GM19025 (cell line): ENCODE results near the gene GABRB3.

Experiments
- ATAC-seq: cut with Tn5 transposase; IDR thresholded peaks from one replicate; pipeline ENCODE4 v1.9.1; 2021; ENCODE audit warnings: mild to moderate bottlenecking, low read depth, moderate library complexity; ENCODE audit not compliant: unreplicated experiment

GABRB3 gene

GRCh38 chr15:26682598-26683164 lies 90.2 kb downstream of the GABRB3 start:
- no peak for ATAC-seq

GRCh38 chr15:26679927-26680326 lies 92.9 kb downstream of the GABRB3 start:
- ATAC-seq: no peak

- ATAC-seq: no peak
These were observed 96.8 kb downstream of the GABRB3 start for GRCh38 chr15:26676115-26676514.

GRCh38 chr15:26674467-26674866 lies 98.4 kb downstream of the GABRB3 start:
- ATAC-seq: no peak

GRCh38 chr15:26673445-26673844 lies 99.4 kb downstream of the GABRB3 start:
- ATAC-seq: no peak

- no peak for ATAC-seq
These were observed 102.8 kb downstream of the GABRB3 start for GRCh38 chr15:26670116-26670515.

DNA sequence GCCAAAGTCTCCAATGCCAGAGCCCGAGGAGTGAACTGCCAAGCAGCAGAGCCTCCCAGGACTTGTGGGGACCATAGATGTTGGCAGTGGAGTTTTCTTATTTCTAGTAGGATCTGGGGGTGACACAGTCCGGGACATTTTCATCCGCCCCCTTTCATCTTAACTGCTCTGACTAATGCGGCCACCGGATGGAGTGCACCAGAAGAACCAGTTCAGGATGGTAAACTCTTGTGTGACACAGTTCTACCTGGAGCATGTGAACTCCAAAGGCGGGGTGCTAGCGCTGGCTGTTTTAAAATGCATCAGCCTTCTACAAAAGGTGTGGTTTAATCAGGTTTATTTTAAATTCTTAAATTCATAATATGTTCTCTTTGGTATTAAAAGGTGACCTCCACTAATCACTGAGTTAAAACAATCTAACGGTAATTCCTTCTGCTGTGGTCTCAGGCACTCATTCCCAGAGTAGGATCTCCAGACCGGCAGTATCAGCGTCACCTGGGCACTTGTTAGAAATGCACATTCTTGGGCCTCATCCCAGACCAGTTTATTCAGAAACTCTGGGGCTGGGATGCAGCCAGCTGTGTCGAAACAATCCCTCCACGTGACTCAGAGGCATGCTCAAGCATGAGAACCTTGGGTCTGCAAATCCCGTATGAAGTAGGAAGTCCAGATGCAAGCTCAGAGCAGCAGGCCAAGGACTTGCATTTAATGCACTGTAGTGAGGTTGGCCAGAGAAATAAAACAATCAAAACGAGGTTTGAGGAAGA lies 105.5 kb downstream of the GABRB3 start:
- ATAC-seq: no peak

DNA sequence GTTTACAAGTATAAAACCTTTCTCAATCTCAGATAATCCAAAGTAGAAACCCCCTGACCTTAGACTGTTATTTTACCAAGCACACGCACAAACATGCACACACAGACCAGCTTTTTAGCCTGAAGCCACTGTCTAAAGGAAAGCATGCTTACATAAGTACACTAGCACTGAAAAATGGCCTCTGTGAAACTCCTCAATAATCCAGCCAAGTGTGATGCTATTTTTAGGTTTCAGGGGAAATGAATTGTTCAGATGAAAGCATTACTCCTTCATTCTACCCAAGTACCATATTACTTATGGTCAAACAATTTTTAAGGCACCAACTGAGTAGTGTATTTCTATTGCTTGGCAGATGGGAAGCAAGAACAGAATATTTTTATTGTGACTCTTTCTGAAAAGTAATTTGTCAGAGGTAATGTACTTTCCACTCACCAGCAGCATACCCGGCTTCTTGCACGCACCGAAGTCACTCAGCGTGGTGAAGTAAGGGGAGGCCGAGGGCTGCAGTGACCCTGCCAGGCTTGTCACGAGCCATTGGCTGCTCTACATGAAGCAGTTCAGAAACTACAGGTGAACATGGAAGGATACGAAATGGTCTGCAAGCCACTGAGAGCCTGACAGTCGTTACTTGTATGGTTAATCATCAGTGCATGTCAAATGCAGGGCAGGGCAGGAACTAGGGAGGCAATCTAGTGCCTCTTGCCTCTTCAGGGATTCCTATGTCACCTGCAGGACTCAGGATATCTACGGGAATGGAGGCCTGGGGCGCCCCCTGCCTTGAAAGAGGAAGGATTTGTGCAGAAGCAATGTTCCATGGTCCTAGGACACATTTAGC lies 106.7 kb downstream of the GABRB3 start:
- ATAC-seq: no peak

DNA sequence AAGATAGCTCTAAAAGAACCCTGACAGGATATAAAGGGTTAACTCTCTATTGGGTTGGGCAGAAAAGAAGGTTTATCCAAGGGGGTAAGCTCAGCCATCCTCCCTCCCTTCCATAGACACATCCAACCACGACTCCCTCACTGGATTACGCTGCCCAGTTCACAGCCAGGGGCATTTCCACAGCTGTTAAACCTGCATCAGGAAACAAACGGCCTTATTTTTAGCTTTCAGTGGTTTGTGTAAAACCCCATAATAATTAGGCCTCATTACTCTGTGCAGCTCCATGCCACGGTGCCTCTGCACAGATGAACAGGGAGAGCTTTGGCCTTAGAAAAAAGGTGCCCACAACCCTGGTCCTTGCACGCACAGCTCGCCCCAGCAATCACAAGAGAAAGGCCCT lies 110.6 kb downstream of the GABRB3 start:
- no peak for ATAC-seq

DNA sequence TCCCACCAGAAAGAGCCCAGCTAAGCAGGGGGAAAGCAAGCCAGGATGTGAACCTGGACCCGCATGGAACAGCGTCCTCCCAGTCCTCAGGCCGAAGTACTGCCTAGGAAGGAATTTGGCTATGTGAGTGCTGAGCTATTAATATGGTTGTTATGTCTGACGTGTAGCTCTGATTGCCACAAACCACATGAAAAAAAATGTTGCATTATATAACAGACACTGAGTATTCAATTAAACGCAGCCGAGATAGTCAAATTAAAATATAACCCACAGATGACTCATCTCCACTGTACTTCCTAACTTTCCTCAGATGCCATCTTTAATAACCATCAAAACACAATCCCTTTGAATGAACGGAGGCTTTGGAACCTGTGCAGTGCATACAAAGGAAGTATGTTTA lies 111.1 kb downstream of the GABRB3 start:
- no peak for ATAC-seq

DNA sequence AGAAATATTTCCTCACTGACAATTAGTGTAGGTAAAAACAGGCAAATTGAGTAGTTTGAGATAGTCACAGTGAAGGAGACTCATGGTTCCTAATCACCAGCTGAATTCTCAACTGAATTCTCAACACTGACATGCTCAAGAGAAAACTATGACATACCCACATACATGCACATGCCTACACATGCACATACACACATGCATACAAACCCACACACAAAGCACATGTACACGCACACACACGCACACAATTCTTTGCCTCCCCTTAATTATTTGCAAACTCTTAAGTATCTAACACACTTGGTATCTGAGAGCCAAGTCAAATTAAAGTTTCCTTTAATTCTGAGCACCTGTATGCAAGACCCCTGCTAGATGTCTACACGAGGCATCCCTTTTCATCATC lies 111.8 kb downstream of the GABRB3 start:
- ATAC-seq: no peak

GRCh38 chr15:26660241-26660640 lies 112.6 kb downstream of the GABRB3 start:
- ATAC-seq: no peak

- ATAC-seq: no peak
These were observed 114.6 kb downstream of the GABRB3 start for GRCh38 chr15:26658290-26658689.

DNA sequence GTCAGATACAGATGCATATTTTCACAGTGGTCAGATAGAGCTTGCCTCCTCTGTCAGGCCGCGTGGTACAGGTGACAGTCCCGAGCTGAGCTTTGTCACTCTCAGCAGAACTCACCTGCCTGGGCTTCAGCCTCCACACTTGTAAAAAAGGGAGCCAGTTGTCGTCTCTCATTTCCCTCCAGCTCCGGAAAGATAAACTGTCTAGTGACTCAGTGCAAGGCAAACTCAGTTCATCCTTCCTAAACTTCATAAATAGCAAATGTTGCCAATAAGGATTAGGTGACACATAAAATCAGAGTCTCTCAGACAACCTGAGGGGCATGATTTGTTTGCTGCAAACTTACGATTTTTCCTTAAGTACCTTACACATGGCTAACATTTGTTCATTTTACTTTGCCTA lies 116.8 kb downstream of the GABRB3 start:
- no peak for ATAC-seq

GRCh38 chr15:26651909-26652308 lies 121.0 kb downstream of the GABRB3 start:
- no peak for ATAC-seq

DNA sequence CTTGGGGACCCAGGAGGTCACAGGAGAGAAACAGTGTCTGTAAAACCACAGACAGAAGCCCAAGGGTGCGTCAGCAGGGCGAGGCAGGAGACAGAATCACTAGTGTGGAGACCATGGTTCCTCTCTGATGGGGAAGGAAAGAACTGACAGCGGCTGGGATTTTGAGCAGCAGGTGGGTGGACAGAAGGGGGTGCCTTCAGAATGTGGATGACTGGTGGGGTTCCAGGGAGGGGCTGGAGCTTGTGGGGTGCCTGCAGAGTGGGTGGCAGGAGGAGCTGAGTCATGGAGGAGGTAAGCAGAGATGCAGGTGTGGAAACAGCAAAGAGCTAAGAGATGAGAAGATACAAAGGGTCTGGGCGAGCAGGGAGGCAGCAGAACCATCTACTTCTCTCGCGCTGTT lies 124.2 kb downstream of the GABRB3 start:
- ATAC-seq: no peak

DNA sequence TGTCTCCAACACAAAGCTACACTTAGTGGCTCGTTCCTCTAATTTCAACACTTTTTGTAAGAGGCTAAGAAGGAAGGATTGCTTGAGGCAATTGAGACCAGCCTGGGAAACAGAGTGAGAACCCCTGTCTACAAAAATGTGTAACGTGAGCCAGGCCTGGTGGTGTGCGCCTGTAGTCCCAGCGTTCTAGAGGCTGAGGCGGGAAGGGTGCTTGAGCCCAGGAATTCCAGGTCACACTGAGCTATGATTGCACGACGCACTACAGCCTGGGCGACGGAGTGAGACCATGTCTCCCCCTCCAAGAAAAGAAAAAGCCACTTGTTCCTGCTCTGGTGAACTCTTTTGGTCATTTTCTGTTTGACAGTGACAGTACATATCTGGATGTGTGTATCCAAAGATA lies 127.9 kb downstream of the GABRB3 start:
- ATAC-seq: no peak

- no peak for ATAC-seq
These were observed 131.7 kb downstream of the GABRB3 start for GRCh38 chr15:26641144-26641543.

- ATAC-seq: no peak
These were observed 132.3 kb downstream of the GABRB3 start for GRCh38 chr15:26640601-26641000.

DNA sequence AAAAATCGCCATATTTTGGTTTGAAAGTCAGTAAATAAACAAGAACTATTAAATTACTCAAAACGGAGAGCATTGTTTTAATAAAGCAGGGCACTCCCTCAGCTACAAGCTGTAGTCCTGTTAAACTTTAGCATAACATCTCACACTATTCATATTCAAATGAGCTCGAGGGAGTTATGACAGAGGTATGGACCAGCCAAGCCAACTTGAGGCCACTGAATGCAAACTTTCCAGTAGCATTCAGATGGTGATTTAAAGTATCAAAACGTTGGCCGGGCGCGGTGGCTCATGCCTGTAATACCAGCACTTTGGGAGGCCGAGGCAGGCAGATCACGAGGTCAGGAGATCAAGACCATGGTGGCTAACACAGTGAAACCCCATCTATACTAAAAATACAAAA lies 132.9 kb downstream of the GABRB3 start:
- no peak for ATAC-seq

DNA sequence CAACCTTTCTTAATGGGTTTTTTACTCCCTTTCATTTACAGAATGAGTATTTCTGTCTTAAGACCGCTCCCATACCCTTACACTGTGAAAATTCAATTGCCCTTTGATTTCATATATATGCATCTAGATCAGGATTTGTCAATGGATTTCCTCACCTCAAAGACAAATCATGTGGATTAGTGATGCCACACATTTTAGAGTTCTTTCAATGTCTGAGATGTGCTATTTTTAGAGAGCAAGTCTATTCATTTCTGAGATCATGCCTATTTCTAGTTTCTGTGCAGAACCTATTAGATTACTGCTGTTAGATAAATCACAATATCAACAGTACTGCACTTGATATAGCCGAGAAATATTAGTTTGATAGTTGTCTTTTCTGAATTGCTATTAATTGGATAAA lies 137.3 kb downstream of the GABRB3 start:
- ATAC-seq: no peak

DNA sequence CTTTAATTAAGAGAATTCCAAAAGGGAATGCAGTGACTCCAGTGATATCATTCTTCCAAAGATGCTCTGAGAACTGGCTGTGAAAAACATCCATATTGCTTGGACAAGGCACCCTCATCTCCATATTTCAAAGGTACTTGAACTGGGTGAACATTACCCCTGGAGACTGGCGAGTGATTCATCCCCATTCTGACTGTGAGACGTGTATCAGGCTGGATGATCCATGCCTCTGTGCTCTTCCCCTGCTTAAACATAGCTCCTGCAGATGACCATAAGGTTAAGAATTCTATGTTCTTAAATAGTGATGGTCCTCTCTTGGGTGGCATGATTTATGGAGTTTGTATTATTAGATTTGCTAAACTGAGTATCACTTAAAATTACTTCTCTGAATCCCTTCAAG lies 137.8 kb downstream of the GABRB3 start:
- ATAC-seq: no peak
